Activated naive CD8-positive, alpha-beta T cell treated with anti-CD3 and anti-CD28 coated beads, Interleukin-2, amount 50 U/mL, for 16 hours (primary cell): ENCODE measurements around the gene PLA2G2C.

Experiments used
- DNase-seq: peaks from one replicate; pipeline ENCODE4 v3.0.0-alpha.2; 2020; ENCODE audit warnings: low read depth, low spot score

PLA2G2C gene

GRCh38 chr1:20184481-20184900 is 1.8 kb downstream of the PLA2G2C start:
- DNase-seq: no peak

GRCh38 chr1:20183616-20184271 is 2.6 kb downstream of the PLA2G2C start:
- DNase-seq: no peak

- DNase-seq: no peak
Measured at GRCh38 chr1:20183035-20183434, 3.3 kb downstream of the PLA2G2C start.

- DNase-seq: no peak
Measured at GRCh38 chr1:20182415-20182814, 3.9 kb downstream of the PLA2G2C start.

GRCh38 chr1:20180844-20181207 is 5.5 kb downstream of the PLA2G2C start:
- no peak for DNase-seq

GRCh38 chr1:20180129-20180843 is 6.0 kb downstream of the PLA2G2C start:
- no peak for DNase-seq

- no peak for DNase-seq
Measured at GRCh38 chr1:20179371-20180128, 6.8 kb downstream of the PLA2G2C start.

GRCh38 chr1:20178634-20179370 is 7.5 kb downstream of the PLA2G2C start:
- DNase-seq: no peak

- DNase-seq: no peak
Measured at GRCh38 chr1:20174937-20175666, 11.2 kb downstream of the PLA2G2C start.

GRCh38 chr1:20172033-20172590 is 14.2 kb downstream of the PLA2G2C start:
- DNase-seq: no peak

GRCh38 chr1:20169932-20170331 is 16.4 kb downstream of the PLA2G2C start:
- no peak for DNase-seq

- DNase-seq: no peak
Measured at GRCh38 chr1:20168564-20169491, 17.5 kb downstream of the PLA2G2C start.

- DNase-seq: no peak
Measured at GRCh38 chr1:20167126-20167525, 19.2 kb downstream of the PLA2G2C start.

GRCh38 chr1:20166051-20166450 is 20.3 kb downstream of the PLA2G2C start:
- no peak for DNase-seq

- no peak for DNase-seq
Measured at GRCh38 chr1:20165522-20165951, 20.8 kb downstream of the PLA2G2C start.

- no peak for DNase-seq
Measured at GRCh38 chr1:20164694-20165202, 21.6 kb downstream of the PLA2G2C start.

GRCh38 chr1:20160034-20160433 is 26.3 kb downstream of the PLA2G2C start:
- DNase-seq: no peak

- no peak for DNase-seq
Measured at GRCh38 chr1:20158358-20159070, 27.8 kb downstream of the PLA2G2C start.

GRCh38 chr1:20154301-20154831 is 32.0 kb downstream of the PLA2G2C start:
- no peak for DNase-seq
